ENCODE measurements around the gene CSTA. TPM values are rescaled to one million over a fixed set of nuclear protein-coding genes. Genes with fewer than 3 reads are reported as not detected.

The CSTA gene
- polyA plus RNA-seq, 3 donors = 211 to 582 (median 515) TPM

DNA sequence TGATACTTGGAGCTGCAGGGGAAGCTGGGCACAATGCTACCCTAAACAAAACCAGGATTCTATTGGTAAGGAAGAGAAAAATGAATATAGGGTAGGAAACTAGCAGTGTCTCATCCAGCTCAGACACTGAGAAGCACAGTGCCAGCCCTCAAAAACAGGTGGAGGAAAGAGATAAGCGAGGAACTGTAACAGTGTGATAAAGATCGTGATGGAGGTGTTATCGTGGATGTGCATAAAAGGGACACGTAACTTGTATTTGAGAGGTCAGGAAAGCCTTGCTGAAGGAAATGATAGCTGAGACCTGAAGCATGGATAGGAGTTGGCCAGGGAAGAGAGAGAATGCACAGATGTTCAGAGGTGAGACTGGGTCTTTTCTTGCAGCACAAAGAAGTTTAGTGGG is 30.6 kb downstream of the CSTA start:
- Mint-ChIP-seq H3K4me3 (peak overlapping the region in 1 of 2 donors; percentile 68), H3K9me3 (peaks cover 0 to 3% (median 0%) of the 10 kb centered on the region in 7 donors), H3K27ac (peak overlapping the region in 5 of 7 donors; percentile 49 to 78 (median 74)), H3K4me1 (peaks cover 49% of the 10 kb centered on the region), H3K27me3 (ENCODE audit: low read depth in 3 of 3) (peaks cover 0 to 2% (median 0%) of the 10 kb centered on the region in 3 donors), H3K36me3 (peaks cover 18 to 24% of the 10 kb centered on the region in 2 donors)
- peaks cover 27% of the 10 kb centered on the region in 2 donors for H3K4me1 ChIP-seq (ENCODE audit: control insufficient read depth in 1 of 2, insufficient read depth in 2 of 2, low read length in 2 of 2)
- H2AFZ ChIP-seq (ENCODE audit: insufficient read depth, low read depth, low read length, poor library complexity, severe bottlenecking) = no peak overlapping the region
- DNase-seq = no peak
- H3K27me3 ChIP-seq (ENCODE audit: control insufficient read depth in 2 of 2, insufficient read depth in 2 of 2, low read length in 2 of 2) = no peaks in the 10 kb centered on the region
- TF ChIP-seq, protein P1, sequence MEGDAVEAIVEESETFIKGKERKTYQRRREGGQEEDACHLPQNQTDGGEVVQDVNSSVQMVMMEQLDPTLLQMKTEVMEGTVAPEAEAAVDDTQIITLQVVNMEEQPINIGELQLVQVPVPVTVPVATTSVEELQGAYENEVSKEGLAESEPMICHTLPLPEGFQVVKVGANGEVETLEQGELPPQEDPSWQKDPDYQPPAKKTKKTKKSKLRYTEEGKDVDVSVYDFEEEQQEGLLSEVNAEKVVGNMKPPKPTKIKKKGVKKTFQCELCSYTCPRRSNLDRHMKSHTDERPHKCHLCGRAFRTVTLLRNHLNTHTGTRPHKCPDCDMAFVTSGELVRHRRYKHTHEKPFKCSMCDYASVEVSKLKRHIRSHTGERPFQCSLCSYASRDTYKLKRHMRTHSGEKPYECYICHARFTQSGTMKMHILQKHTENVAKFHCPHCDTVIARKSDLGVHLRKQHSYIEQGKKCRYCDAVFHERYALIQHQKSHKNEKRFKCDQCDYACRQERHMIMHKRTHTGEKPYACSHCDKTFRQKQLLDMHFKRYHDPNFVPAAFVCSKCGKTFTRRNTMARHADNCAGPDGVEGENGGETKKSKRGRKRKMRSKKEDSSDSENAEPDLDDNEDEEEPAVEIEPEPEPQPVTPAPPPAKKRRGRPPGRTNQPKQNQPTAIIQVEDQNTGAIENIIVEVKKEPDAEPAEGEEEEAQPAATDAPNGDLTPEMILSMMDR (IDR thresholded peaks at IDR 0.05) = no peak
- H3K4me2 ChIP-seq (replicated peaks; ENCODE audit: extremely low read depth, low read length, poor library complexity, severe bottlenecking) = peak overlapping the region; percentile 23
- H3K79me2 ChIP-seq (ENCODE audit: insufficient read depth, low read length) = peaks cover 6% of the 10 kb centered on the region
- no peak overlapping the region for H3K4me3 ChIP-seq (replicated peaks in 1 of 3; ENCODE audit: low read depth in 2 of 3, low read length in 3 of 3)
- H3K36me3 ChIP-seq (replicated peaks in 1 of 2; ENCODE audit: control insufficient read depth in 1 of 2, insufficient read depth in 2 of 2, low read length in 2 of 2) = peaks cover 0 to 18% of the 10 kb centered on the region in 2 donors
- H3K9me3 ChIP-seq (replicated peaks in 1 of 2; ENCODE audit: control insufficient read depth in 1 of 2, insufficient read depth in 1 of 2, low read length in 2 of 2) = no peaks in the 10 kb centered on the region
- WGBS (ENCODE audit: insufficient coverage) = 13% methylated on average over 4 of the region's 4 CpGs
- peak overlapping the region in 1 of 2 donors; percentile 11 for H3K27ac ChIP-seq (ENCODE audit: low read depth in 1 of 2, low read length in 2 of 2)
- peaks cover 6% of the 10 kb centered on the region for H4K20me1 ChIP-seq (ENCODE audit: insufficient read depth, low read length)
- H3K9ac ChIP-seq (ENCODE audit: insufficient read depth, low read length, poor library complexity, severe bottlenecking) = no peak overlapping the region
- intact Hi-C loops (cut with micrococcal nuclease) = no loop called here

DNA sequence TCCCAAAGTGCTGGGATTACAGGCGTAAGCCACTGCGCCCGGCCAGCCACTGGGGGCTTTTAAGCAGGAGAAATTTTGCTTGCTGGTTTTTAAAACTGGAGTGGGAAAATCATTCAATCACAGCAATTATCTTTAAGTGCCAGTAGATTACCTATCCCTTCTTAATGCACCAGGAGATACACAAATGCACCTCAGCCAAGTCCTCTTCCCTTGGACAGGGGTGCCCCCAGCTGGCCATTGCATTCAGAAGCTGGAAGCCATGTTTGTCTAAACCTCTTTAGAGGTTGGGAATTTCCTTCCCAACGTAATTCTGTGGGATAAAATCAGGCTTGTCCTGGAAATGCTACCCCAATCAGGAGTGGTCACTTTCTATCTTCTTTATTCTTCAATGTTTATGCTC is 31.4 kb downstream of the CSTA start:
- no peaks in the 10 kb centered on the region for H3K27me3 ChIP-seq (ENCODE audit: control insufficient read depth in 2 of 2, insufficient read depth in 2 of 2, low read length in 2 of 2)
- Mint-ChIP-seq H3K27ac (peak overlapping the region in 4 of 7 donors; percentile 20 to 61 (median 46)), H3K4me1 (peaks cover 49% of the 10 kb centered on the region), H3K4me3 (peak overlapping the region in 1 of 2 donors; percentile 55), H3K36me3 (peaks cover 18 to 22% of the 10 kb centered on the region in 2 donors), H3K27me3 (ENCODE audit: low read depth in 3 of 3) (peaks cover 0 to 2% (median 0%) of the 10 kb centered on the region in 3 donors), H3K9me3 (peaks cover 0 to 3% (median 0%) of the 10 kb centered on the region in 7 donors)
- no peak overlapping the region for H3K4me2 ChIP-seq (replicated peaks; ENCODE audit: extremely low read depth, low read length, poor library complexity, severe bottlenecking)
- no peak overlapping the region for H3K4me3 ChIP-seq (replicated peaks in 1 of 3; ENCODE audit: low read depth in 2 of 3, low read length in 3 of 3)
- peaks cover 27% of the 10 kb centered on the region in 2 donors for H3K4me1 ChIP-seq (ENCODE audit: control insufficient read depth in 1 of 2, insufficient read depth in 2 of 2, low read length in 2 of 2)
- H3K9me3 ChIP-seq (replicated peaks in 1 of 2; ENCODE audit: control insufficient read depth in 1 of 2, insufficient read depth in 1 of 2, low read length in 2 of 2) = no peaks in the 10 kb centered on the region
- intact Hi-C loops (cut with micrococcal nuclease) = no loop called here
- no CpG with 5 or more reads among the region's 4 CpGs for WGBS (ENCODE audit: insufficient coverage)
- H3K27ac ChIP-seq (ENCODE audit: low read depth in 1 of 2, low read length in 2 of 2) = no peak overlapping the region
- H3K79me2 ChIP-seq (ENCODE audit: insufficient read depth, low read length) = peaks cover 6% of the 10 kb centered on the region
- peaks cover 6% of the 10 kb centered on the region for H4K20me1 ChIP-seq (ENCODE audit: insufficient read depth, low read length)
- peaks cover 3 to 24% of the 10 kb centered on the region in 2 donors for H3K36me3 ChIP-seq (replicated peaks in 1 of 2; ENCODE audit: control insufficient read depth in 1 of 2, insufficient read depth in 2 of 2, low read length in 2 of 2)
- no peak overlapping the region for H2AFZ ChIP-seq (ENCODE audit: insufficient read depth, low read depth, low read length, poor library complexity, severe bottlenecking)
- no peak overlapping the region for H3K9ac ChIP-seq (ENCODE audit: insufficient read depth, low read length, poor library complexity, severe bottlenecking)
- peak in 2 of 3 donors; percentile 19 to 21 for DNase-seq
- TF ChIP-seq, protein P1 (IDR thresholded peaks at IDR 0.05) = peak; percentile 39

Measured in CD14-positive monocyte (primary cell).